Neural cell (in vitro differentiated cells): ENCODE measurements around the gene ALDH9A1. TPM values are rescaled to one million over a fixed set of nuclear protein-coding genes. Genes with fewer than 3 reads are reported as not detected.

Experiments used
- H2AFZ ChIP-seq: fragments of 200-600, 300-800 bp; sonication (generic), shearing (Covaris generic); 2 replicates; pipeline ENCODE4 v1.6.0; 2014; ENCODE audit warnings: low read depth, mild to moderate bottlenecking, antibody characterized with exemption, low read length, moderate library complexity
- H3F3A ChIP-seq: fragments of 200-600 bp; shearing (Covaris generic); 2 replicates; pipeline ENCODE4 v1.6.1; 2016; ENCODE audit warnings: mild to moderate bottlenecking, moderate library complexity, mixed read lengths, antibody characterized with exemption, low read length; ENCODE audit not compliant: insufficient read depth, poor library complexity, severe bottlenecking
- H3K27ac ChIP-seq: fragments of 200-600, 300-800 bp; sonication (generic), shearing (Covaris generic); 2 replicates; pipeline ENCODE4 v1.5.1; 2014; ENCODE audit warnings: mild to moderate bottlenecking, low read length, moderate library complexity
- H3K27me3 ChIP-seq: fragments of 300-800, 200-600 bp; sonication (generic), shearing (Covaris generic); 2 replicates; pipeline ENCODE4 v1.6.0; 2014; ENCODE audit warnings: mild to moderate bottlenecking, low read depth, low read length, moderate library complexity; ENCODE audit not compliant: insufficient read depth
- H3K36me3 ChIP-seq: fragments of 300-800, 200-600 bp; sonication (generic), shearing (Covaris generic); 2 replicates; pipeline ENCODE4 v1.5.1; 2014; ENCODE audit warnings: mild to moderate bottlenecking, antibody characterized with exemption, low read length, moderate library complexity; ENCODE audit not compliant: insufficient read depth
- H3K4me2 ChIP-seq: fragments of 300-800, 200-600 bp; sonication (generic), shearing (Covaris generic); 2 replicates; pipeline ENCODE4 v1.6.0; 2014; ENCODE audit warnings: mild to moderate bottlenecking, low read length
- H3K4me3 ChIP-seq: fragments of 300-800, 200-600 bp; sonication (generic), shearing (Covaris generic); 2 replicates; pipeline ENCODE4 v1.5.1; 2014; ENCODE audit warnings: mild to moderate bottlenecking, low read length, moderate library complexity
- H3K79me2 ChIP-seq: fragments of 200-600 bp; shearing (Covaris generic); replicated peaks from 2 replicates; pipeline ENCODE4 v1.6.0; 2014; ENCODE audit warnings: mild to moderate bottlenecking, low read length, moderate library complexity; ENCODE audit not compliant: insufficient read depth
- H3K9ac ChIP-seq: fragments of 300-800, 200-600 bp; sonication (generic), shearing (Covaris generic); 2 replicates; pipeline ENCODE4 v1.6.1; 2016; ENCODE audit warnings: mild to moderate bottlenecking, low read length, mixed read lengths
- H3K9me2 ChIP-seq: fragments of 200-600 bp; shearing (Covaris generic); 2 replicates; pipeline ENCODE4 v1.6.1; 2016; ENCODE audit warnings: mild to moderate bottlenecking, low read length, mixed read lengths; ENCODE audit not compliant: insufficient read depth
- H3K9me3 ChIP-seq: fragments of 200-600, 300-800 bp; sonication (generic), shearing (Covaris generic); 2 replicates; pipeline ENCODE4 v1.6.1; 2016; ENCODE audit warnings: mild to moderate bottlenecking, mixed run types, low read length, moderate library complexity, mixed read lengths
- H4K20me1 ChIP-seq: fragments of 200-600 bp; shearing (Covaris generic); 2 replicates; pipeline ENCODE4 v1.6.1; 2016; ENCODE audit warnings: mild to moderate bottlenecking, mixed run types; ENCODE audit not compliant: insufficient read depth
- CTCF ChIP-seq: fragments of 450-650 bp; IDR thresholded peaks from 2 replicates; pipeline ENCODE4 v1.5.1; 2014; ENCODE audit warnings: antibody characterized with exemption, mild to moderate bottlenecking, moderate library complexity; ENCODE audit not compliant: poor library complexity, severe bottlenecking
- EP300 ChIP-seq: fragments of 450-650 bp; conservative IDR thresholded peaks from 2 replicates; pipeline ENCODE4 v1.6.1; 2014; ENCODE audit warnings: antibody characterized with exemption, mild to moderate bottlenecking, moderate library complexity; ENCODE audit not compliant: poor library complexity, severe bottlenecking
- EZH2 ChIP-seq: fragments of 200-600, 300-800 bp; shearing (Covaris generic), sonication (generic); IDR thresholded peaks from 2 replicates; pipeline ENCODE4 v1.6.1; 2014; ENCODE audit warnings: antibody characterized with exemption, low read length, borderline replicate concordance, mild to moderate bottlenecking; ENCODE audit not compliant: insufficient read depth, poor library complexity, severe bottlenecking
- MXI1 ChIP-seq: fragments of 450-650 bp; conservative IDR thresholded peaks from 2 replicates; pipeline ENCODE4 v1.6.1; 2014; ENCODE audit warnings: antibody characterized with exemption, mild to moderate bottlenecking; ENCODE audit not compliant: poor library complexity, severe bottlenecking
- POLR2AphosphoS5 ChIP-seq: IDR thresholded peaks from 2 replicates; pipeline ENCODE4 v1.6.1; 2012
- RAD21 ChIP-seq: fragments of 450-650 bp; conservative IDR thresholded peaks from 2 replicates; pipeline ENCODE4 v1.6.1; 2014; ENCODE audit warnings: antibody characterized with exemption, mild to moderate bottlenecking, moderate library complexity
- REST ChIP-seq: IDR thresholded peaks from 2 replicates; pipeline ENCODE4 v1.6.1; 2012; ENCODE audit warnings: borderline replicate concordance
- SMC3 ChIP-seq: fragments of 450-650 bp; conservative IDR thresholded peaks from 2 replicates; pipeline ENCODE4 v1.6.1; 2014; ENCODE audit warnings: antibody characterized with exemption, mild to moderate bottlenecking, moderate library complexity; ENCODE audit not compliant: poor library complexity
- TAF1 ChIP-seq: IDR thresholded peaks from 2 replicates; pipeline ENCODE4 v1.6.1; 2012; ENCODE audit warnings: low read depth
- polyA plus RNA-seq: library from polyadenylated mRNA; depleted of rRNA; stranded (reverse); fragments of >200 nt; gene quantifications from 2 replicates; pipeline ENCODE4 v1.2.3, GENCODE V29; 2014

Gene ALDH9A1
- polyA plus RNA-seq, 1 donor from 2014 or later: 25.5 TPM

- Histone ChIP-seq H3K36me3 (no peaks in the 10 kb centered on the region), H3K27me3 (no peaks in the 10 kb centered on the region), H4K20me1 (no peaks in the 10 kb centered on the region), H3K4me3 (no peak overlapping the region), H3K9ac (no peak overlapping the region), H3K27ac (no peak overlapping the region), H3K9me2 (no peaks in the 10 kb centered on the region), H3K9me3 (no peaks in the 10 kb centered on the region), H3K79me2 (no peaks in the 10 kb centered on the region), H2AFZ (no peak overlapping the region), H3F3A (no peaks in the 10 kb centered on the region), H3K4me2 (no peak overlapping the region)
- TF ChIP-seq EZH2: no peak
- no peak for TF ChIP-seq EP300
- no peak for TF ChIP-seq MXI1
- TF ChIP-seq SMC3: no peak
- no peak for TF ChIP-seq POLR2AphosphoS5
- no peak for TF ChIP-seq CTCF
- TF ChIP-seq RAD21: no peak
- no peak for TF ChIP-seq TAF1
- TF ChIP-seq REST: no peak
These were observed 52.6 kb downstream of the ALDH9A1 start for GRCh38 chr1:165645654-165646366.

GRCh38 chr1:165644064-165644735 lies 54.2 kb downstream of the ALDH9A1 start:
- Histone ChIP-seq H2AFZ (no peak overlapping the region), H3K9ac (no peak overlapping the region), H3K27me3 (no peaks in the 10 kb centered on the region), H3K27ac (no peak overlapping the region), H3K36me3 (no peaks in the 10 kb centered on the region), H3K4me3 (no peak overlapping the region), H3K9me2 (no peaks in the 10 kb centered on the region), H3K9me3 (no peaks in the 10 kb centered on the region), H3F3A (no peaks in the 10 kb centered on the region), H3K79me2 (no peaks in the 10 kb centered on the region), H4K20me1 (no peaks in the 10 kb centered on the region), H3K4me2 (no peak overlapping the region)
- TF ChIP-seq CTCF (no peak), POLR2AphosphoS5 (no peak), REST (no peak), MXI1 (no peak), SMC3 (no peak), RAD21 (no peak), EP300 (no peak), TAF1 (no peak), EZH2 (no peak)
